ENCODE measurements around the gene SAMD10. TPM values are rescaled to one million over a fixed set of nuclear protein-coding genes. Genes with fewer than 3 reads are reported as not detected.
A peak's percentile ranks its signal among the peaks of the same experiment; 100 is the strongest.

SAMD10 gene
- total RNA-seq, 2 donors from 2014 or later, result 17.2 to 20.2 TPM

DNA sequence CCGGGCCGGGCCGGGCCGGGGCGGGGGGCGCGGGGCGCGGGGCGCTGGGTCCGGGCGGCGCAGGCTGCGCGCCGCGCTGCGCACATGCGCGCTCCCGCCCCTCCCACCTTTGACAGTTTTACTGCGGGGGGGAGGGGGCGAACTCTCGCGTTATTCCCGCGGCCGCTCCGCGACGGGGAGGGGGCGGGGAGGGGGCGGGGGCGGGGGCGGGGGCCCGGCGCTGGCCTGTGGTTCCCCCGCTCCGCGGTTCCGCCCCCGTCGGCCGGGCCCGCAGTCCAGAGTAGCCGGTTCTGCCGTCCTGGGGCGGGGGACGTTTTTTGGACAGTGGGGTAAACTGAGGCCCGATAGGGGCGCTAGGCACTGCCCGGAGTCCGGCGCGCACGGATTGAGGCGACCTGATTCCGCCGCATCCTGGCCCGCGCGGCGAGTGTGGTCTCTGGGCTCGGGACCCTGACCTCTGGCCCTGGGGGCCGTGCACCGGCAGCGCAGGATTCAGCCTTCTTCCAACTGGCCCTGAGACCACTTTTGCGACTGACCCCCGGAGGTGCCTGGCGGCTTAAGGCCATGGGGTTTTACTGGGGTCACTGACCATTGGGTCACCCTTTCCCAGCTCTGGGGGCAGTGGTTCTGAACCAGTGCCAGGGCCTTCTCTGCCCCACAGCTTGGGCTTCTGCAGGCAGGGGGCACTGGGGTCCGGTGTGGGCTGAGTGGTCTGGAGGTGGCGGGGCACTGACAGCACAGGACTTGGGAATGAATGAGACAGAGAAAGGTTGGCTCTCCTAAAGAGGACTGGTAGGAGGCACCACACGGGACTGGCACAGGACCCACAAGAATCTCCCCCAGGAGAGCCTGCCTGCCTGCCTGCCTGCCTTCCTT is 9.4 kb downstream of the SAMD10 start, which contains the start of gene ZNF512B:
TSS of gene ZNF512B (minus strand) at position 93 of the 876 bp plus-strand sequence. CDS start 1,980 bp downstream, outside the sequence.
- DNase-seq, result peak; percentile 40 to 58 (median 54)
- peak within 1 kb of the TSS; percentile 92 for H3K4me3 Mint-ChIP-seq
- ATAC-seq, result peak; percentile 68
- H3K27me3 Mint-ChIP-seq, result no peaks in the 10 kb centered on the region
- peaks cover 4% of the 10 kb centered on the region for H3K36me3 Mint-ChIP-seq (ENCODE audit: low read depth)
- no peaks in the 10 kb centered on the region for H3K9me3 ChIP-seq (ENCODE audit: control insufficient read depth, low read length, poor library complexity, severe bottlenecking)
- H3K4me1 Mint-ChIP-seq, result peaks cover 22% of the 10 kb centered on the region
- H3K27ac Mint-ChIP-seq, result peak within 1 kb of the TSS; percentile 89

DNA sequence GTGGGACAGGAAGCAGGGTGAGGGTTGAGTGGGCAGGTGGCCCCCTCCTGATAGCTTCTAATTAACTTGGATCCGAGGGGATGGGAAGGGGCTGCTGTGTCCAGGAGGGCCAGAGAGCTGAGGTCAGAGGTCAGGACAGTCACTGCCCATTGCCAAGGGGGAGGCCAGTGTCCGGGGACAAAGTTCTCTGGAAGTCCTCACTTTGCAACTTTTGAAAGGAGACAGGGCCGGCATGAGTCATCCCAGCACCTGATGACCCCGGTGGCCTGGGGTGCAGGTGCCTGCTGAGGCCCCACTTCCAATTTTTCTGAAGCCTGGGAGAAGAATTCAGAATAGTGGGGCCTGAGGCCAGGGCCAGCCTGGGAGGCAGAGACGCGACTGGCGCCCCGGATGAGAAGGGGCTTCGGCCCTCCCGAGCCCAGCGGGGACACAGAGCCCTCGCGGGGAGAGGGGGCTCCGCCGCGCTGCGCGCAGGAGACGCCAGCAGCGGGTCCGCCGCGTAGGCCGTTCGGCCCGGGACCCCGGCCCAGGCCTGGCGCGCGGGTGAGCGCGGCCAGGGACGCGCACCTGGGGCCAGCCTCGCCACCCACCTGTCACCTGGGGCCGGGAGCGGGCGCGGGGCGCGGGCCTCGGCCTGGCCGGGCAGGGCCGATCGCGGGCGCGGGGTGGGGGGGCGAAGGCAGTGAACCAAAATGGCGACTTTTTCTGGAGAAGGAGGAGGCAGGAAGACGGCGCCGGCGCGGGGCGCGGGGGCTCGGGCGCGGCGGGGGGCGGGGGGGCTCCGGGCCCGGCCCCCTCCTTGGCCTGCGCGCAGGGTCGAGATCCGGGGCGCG is 10.3 kb downstream of the SAMD10 start:
- H3K4me3 Mint-ChIP-seq, result peak overlapping the region; percentile 92
- H3K27me3 Mint-ChIP-seq, result no peaks in the 10 kb centered on the region
- peak; percentile 8 to 35 (median 33) for DNase-seq
- peak; percentile 47 for ATAC-seq
- H3K27ac Mint-ChIP-seq, result peak overlapping the region; percentile 89
- peaks cover 22% of the 10 kb centered on the region for H3K4me1 Mint-ChIP-seq
- peaks cover 4% of the 10 kb centered on the region for H3K36me3 Mint-ChIP-seq (ENCODE audit: low read depth)
- H3K9me3 ChIP-seq (ENCODE audit: control insufficient read depth, low read length, poor library complexity, severe bottlenecking), result no peaks in the 10 kb centered on the region

DNA sequence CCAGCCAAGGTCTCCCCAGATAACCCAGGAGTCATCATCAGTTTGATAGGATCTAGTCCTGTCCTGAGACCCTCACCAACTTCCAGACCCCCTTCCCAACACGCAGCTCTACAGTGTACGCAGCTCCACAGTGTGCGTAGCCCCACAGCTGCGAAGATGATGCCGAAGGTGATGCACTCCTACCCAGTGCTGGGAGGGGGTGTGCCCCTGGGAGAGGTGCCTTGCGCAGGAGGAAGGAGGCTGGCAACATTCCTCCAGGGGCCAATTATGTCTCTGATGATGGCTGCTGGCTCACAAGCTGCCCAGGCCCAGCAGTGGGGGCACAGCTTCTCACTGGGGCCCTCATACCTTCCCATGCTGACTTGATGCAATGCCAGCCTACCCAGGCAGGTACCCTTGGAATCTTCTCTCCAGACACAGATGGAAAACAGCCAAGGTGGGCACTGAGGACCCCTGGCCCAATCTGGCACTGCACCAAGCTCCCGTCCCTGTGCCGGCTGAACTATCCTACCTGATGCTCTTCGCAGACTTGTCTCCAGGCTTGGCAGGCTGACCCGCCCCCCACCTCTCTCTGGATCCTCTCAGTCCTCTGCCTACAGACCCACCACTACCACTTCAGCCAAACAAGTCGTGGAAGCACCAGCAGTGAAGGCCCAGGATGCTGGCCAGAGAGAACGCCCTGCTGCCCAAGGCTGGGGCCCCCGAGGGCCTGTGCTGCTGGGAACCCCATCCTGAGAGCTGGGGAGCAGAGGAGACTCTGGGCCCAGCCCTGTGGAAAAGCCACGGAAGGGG is 11.1 kb downstream of the SAMD10 start:
- ATAC-seq, result no peak
- H3K4me1 Mint-ChIP-seq, result peaks cover 17% of the 10 kb centered on the region
- H3K9me3 ChIP-seq (ENCODE audit: control insufficient read depth, low read length, poor library complexity, severe bottlenecking), result no peaks in the 10 kb centered on the region
- H3K4me3 Mint-ChIP-seq, result peak overlapping the region; percentile 92
- peaks cover 2% of the 10 kb centered on the region for H3K36me3 Mint-ChIP-seq (ENCODE audit: low read depth)
- DNase-seq, result no peak
- no peaks in the 10 kb centered on the region for H3K27me3 Mint-ChIP-seq
- peak overlapping the region; percentile 89 for H3K27ac Mint-ChIP-seq

DNA sequence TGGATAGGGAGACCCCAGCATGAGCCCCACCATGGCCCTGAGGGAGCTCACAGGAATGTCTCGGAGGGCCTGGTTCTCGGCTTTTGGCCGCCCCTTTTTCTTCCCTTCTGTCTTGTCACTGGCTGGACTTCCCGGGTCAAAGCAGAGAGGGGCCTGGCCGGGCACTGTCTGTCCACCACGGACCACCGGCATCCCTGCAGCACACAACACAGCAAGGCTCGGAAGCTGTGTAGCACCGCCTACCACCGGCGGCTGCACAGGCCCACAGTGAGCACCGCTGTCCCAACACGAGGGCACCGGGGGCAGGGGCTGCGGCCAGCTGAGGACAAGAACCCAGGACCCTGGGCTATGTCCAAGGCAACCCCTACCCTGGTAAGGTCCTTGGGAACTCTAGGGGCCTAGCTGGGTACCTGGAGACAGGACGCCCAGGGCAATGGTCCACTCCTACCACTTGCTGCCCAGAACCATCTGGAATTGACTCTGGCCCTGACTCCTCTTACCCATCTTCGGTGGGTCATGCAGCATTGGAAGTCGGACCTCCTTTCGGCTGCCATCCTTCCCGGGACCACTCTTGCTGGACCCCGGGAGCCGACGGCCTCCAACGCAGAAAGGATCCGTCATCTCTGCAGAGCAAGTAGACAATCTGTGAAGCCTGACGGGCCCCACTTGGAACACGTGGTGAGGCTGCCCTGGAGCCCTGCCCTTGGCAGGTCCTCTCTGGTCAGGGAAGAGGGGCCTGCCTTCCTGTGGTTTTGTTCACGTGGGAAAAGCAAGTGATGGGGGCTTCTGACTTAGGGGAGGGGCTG is 11.9 kb downstream of the SAMD10 start:
- Mint-ChIP-seq H3K36me3 (ENCODE audit: low read depth) (no peaks in the 10 kb centered on the region), H3K27me3 (no peaks in the 10 kb centered on the region), H3K27ac (peak overlapping the region; percentile 89), H3K4me1 (peaks cover 11% of the 10 kb centered on the region), H3K4me3 (peak overlapping the region; percentile 92)
- ATAC-seq, result no peak
- no peak for DNase-seq
- no peaks in the 10 kb centered on the region for H3K9me3 ChIP-seq (ENCODE audit: control insufficient read depth, low read length, poor library complexity, severe bottlenecking)

DNA sequence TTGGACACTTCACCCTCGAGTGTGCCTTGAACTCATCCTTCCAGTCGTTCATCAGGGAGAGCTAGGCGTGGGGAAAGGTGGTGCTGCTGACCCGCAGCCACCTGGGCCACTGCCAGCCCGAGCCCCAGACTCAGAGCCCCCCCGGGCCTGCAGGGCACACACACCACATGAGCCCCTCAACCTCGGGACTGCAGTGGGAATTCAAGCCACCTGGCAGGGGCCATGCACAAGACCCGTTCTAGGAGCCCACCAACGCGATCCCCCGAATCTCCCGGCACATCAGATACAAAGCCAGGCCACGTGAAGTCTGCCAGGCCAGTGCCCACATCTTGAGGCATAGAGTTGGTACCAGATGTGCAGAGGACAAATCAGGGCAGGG is 12.5 kb downstream of the SAMD10 start:
- H3K36me3 Mint-ChIP-seq (ENCODE audit: low read depth), result no peaks in the 10 kb centered on the region
- H3K27ac Mint-ChIP-seq, result no peak overlapping the region
- H3K4me1 Mint-ChIP-seq, result peaks cover 11% of the 10 kb centered on the region
- H3K9me3 ChIP-seq (ENCODE audit: control insufficient read depth, low read length, poor library complexity, severe bottlenecking), result no peaks in the 10 kb centered on the region
- DNase-seq (no peak), ATAC-seq (no peak)
- no peak overlapping the region for H3K4me3 Mint-ChIP-seq
- no peaks in the 10 kb centered on the region for H3K27me3 Mint-ChIP-seq

DNA sequence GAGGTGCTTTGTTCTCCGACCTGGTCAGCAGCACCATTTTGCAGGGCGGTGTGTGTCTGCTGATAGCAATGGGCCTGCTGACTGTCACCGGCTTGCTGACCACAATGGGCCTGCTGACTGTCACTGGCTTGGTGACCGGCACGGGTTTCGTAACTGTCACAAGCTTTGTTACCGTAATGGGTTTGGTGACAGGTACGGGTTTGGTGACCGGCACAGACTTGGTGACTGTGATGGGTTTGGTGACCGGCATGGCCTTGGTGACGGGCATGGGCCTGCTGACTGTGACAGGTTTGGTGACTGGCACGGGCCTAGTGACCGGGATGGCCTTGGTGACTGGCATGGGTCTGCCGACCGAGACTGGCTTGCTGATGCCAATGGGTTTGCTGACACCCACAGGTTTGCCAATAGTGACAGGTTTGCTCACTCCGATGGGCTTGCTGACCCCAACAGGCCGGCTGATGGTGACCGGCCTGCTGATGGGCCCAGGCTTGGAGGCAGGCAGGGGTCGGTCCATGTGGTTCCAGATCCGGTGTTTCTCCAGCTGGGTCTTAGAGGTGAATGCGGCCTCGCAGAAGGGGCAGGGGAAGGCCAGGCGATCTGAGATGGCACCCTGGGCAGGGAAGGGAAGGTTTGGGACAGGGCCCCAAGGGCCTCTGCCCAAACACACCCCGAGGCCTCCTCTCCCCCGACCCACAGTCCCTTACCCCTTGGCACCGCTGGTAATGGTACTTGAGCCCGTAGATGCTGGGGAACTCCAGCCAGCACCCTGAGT is 13.1 kb downstream of the SAMD10 start:
- Mint-ChIP-seq H3K27ac (no peak overlapping the region), H3K4me3 (no peak overlapping the region), H3K27me3 (no peaks in the 10 kb centered on the region), H3K36me3 (ENCODE audit: low read depth) (no peaks in the 10 kb centered on the region), H3K4me1 (peaks cover 11% of the 10 kb centered on the region)
- ATAC-seq, result no peak
- no peaks in the 10 kb centered on the region for H3K9me3 ChIP-seq (ENCODE audit: control insufficient read depth, low read length, poor library complexity, severe bottlenecking)
- DNase-seq, result no peak

DNA sequence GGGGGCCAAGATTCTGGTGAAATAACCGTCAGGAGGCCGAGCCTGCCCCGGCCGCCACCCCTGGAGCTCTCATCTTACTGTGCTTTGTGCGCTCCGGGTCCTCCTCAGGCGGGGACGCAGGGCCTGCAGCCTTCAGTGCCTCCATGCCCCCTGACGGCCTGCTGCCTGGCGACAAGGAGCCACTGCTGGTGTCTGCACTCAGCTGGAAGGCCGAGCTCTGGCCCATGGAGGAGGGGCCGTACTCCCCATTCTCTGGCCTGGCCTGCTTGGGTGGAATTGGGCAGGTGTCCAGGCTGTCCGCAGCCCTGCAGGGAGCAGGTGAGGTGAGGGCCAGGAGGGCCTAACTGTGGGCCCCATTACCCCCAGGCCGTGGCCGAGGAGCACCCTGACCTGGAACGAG is 15.0 kb downstream of the SAMD10 start:
- ATAC-seq (no peak), DNase-seq (peak in 1 of 3 donors; percentile 5)
- H3K9me3 ChIP-seq (ENCODE audit: control insufficient read depth, low read length, poor library complexity, severe bottlenecking), result no peaks in the 10 kb centered on the region
- no peaks in the 10 kb centered on the region for H3K36me3 Mint-ChIP-seq (ENCODE audit: low read depth)
- no peaks in the 10 kb centered on the region for H3K27me3 Mint-ChIP-seq
- H3K4me1 Mint-ChIP-seq, result peaks cover 7% of the 10 kb centered on the region
- H3K4me3 Mint-ChIP-seq, result no peak overlapping the region
- H3K27ac Mint-ChIP-seq, result no peak overlapping the region

DNA sequence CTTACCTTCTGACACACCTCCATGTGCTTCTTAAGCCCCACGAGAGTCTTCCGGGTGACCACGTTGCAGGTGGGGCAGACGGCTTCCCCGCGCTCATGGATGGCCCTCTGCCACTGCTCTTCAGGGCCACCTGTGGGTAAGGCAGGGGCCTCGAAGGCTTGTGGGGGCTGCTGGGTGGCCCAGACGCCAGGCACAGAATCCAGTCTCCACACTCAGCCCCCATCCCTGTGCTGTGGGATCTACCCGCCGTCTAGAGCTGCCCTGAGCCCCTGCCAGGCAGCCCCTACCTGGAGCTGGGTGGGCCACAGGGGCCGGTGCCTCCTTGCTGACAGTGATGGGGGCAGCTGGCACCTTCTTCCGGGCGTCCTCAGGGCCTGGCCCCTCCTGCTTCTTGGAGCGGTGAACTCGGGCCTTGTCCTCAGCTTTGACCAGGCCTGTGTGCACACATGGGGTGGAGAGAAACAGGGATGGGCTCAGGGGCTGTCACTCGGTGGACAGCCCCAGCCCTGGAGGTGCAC is 15.6 kb downstream of the SAMD10 start:
- Mint-ChIP-seq H3K4me1 (peaks cover 7% of the 10 kb centered on the region), H3K36me3 (ENCODE audit: low read depth) (no peaks in the 10 kb centered on the region), H3K4me3 (no peak overlapping the region), H3K27me3 (no peaks in the 10 kb centered on the region), H3K27ac (no peak overlapping the region)
- no peak for ATAC-seq
- DNase-seq, result no peak
- no peaks in the 10 kb centered on the region for H3K9me3 ChIP-seq (ENCODE audit: control insufficient read depth, low read length, poor library complexity, severe bottlenecking)

DNA sequence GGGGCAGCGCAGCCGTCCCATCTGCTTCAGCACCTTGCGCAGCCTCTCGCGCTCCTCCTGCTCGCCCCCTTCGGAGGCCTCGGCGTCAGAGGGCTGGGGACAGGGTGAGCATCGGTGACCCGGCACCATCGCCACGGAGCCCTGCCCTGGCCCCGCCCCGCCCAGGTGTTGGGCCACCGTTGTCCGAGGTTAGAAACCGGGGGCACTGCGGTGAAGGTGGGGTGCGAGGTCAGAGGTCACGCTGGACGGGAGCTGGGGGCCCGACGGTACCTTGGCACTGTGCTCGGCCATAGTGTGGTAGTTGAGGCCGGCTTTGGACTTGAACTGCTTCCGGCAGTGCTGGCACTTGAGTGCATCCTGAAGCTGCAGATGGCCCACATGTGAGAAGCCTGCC is 16.1 kb downstream of the SAMD10 start:
- Mint-ChIP-seq H3K27me3 (no peaks in the 10 kb centered on the region), H3K36me3 (ENCODE audit: low read depth) (no peaks in the 10 kb centered on the region), H3K27ac (no peak overlapping the region), H3K4me1 (peaks cover 2% of the 10 kb centered on the region), H3K4me3 (no peak overlapping the region)
- ATAC-seq (no peak), DNase-seq (no peak)
- no peaks in the 10 kb centered on the region for H3K9me3 ChIP-seq (ENCODE audit: control insufficient read depth, low read length, poor library complexity, severe bottlenecking)

DNA sequence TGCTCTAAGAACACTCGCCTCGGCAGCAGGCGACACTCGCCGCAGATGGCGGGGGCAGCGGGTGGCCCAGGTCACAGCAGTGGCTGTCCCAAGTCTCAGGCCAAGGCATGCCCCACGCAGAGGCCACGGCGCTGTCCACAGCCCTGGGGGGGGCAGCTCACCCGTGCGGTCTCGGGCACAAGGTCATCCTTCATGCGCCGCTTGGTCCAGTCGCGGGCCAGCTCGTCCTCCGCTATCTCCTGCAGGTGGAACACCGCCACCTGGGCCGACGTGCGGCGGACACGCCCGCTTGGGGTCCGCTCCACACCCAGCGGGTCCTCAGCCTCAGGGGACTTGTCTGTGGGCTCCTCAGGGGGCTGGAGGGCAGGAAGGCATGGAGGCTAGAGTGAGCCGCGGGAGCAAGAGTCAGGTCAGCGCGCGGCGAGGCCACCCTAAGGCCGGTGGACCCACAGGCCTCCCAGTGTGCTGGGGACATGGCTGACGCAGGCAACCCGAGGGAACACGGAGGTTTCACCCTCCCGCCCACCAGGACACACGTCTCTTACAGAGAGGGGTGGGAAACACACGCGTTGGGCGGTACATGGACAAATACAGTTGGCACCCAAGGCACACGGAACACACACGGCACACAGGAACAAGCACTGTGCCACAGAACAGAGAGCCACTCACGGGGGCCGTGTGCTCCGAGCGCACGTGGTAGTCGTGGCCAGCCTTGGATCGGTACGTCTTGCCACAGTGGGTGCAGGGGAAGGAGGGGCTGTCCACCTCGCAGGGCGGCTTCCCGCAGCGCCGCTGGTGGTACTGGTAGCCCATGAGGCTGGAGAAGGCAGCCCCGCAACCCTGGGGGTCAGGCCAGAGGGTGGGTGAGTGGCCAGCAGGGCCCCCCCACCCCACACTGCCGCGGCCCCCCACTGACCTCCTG is 16.8 kb downstream of the SAMD10 start:
- DNase-seq, result no peak
- Mint-ChIP-seq H3K27ac (no peak overlapping the region), H3K36me3 (ENCODE audit: low read depth) (no peaks in the 10 kb centered on the region), H3K4me3 (no peak overlapping the region), H3K4me1 (peaks cover 2% of the 10 kb centered on the region), H3K27me3 (no peaks in the 10 kb centered on the region)
- H3K9me3 ChIP-seq (ENCODE audit: control insufficient read depth, low read length, poor library complexity, severe bottlenecking), result no peaks in the 10 kb centered on the region
- no peak for ATAC-seq
